ENCODE results near the gene PCDHGB4.

DNA sequence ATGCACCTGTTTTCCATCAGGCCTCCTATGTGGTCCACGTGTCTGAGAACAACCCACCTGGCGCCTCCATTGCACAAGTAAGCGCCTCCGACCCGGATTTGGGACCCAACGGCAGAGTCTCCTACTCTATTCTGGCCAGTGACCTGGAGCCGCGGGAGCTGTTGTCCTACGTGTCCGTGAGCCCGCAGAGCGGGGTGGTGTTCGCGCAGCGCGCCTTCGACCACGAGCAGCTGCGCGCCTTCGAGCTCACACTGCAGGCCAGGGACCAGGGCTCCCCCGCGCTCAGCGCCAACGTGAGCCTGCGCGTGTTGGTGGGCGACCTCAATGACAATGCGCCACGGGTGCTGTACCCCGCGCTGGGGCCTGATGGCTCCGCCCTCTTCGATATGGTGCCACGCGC lies 35.9 kb upstream of the PCDHGB4 start:
- TF ChIP-seq, protein P1, sequence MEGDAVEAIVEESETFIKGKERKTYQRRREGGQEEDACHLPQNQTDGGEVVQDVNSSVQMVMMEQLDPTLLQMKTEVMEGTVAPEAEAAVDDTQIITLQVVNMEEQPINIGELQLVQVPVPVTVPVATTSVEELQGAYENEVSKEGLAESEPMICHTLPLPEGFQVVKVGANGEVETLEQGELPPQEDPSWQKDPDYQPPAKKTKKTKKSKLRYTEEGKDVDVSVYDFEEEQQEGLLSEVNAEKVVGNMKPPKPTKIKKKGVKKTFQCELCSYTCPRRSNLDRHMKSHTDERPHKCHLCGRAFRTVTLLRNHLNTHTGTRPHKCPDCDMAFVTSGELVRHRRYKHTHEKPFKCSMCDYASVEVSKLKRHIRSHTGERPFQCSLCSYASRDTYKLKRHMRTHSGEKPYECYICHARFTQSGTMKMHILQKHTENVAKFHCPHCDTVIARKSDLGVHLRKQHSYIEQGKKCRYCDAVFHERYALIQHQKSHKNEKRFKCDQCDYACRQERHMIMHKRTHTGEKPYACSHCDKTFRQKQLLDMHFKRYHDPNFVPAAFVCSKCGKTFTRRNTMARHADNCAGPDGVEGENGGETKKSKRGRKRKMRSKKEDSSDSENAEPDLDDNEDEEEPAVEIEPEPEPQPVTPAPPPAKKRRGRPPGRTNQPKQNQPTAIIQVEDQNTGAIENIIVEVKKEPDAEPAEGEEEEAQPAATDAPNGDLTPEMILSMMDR (conservative IDR thresholded peaks at IDR 0.05), result no peak
- TF ChIP-seq EZH2 (IDR thresholded peaks at IDR 0.05; ENCODE audit: low read depth), result no peak

All from PC-9 (cell line).